ENCODE data around the gene LRRC45.

DNA sequence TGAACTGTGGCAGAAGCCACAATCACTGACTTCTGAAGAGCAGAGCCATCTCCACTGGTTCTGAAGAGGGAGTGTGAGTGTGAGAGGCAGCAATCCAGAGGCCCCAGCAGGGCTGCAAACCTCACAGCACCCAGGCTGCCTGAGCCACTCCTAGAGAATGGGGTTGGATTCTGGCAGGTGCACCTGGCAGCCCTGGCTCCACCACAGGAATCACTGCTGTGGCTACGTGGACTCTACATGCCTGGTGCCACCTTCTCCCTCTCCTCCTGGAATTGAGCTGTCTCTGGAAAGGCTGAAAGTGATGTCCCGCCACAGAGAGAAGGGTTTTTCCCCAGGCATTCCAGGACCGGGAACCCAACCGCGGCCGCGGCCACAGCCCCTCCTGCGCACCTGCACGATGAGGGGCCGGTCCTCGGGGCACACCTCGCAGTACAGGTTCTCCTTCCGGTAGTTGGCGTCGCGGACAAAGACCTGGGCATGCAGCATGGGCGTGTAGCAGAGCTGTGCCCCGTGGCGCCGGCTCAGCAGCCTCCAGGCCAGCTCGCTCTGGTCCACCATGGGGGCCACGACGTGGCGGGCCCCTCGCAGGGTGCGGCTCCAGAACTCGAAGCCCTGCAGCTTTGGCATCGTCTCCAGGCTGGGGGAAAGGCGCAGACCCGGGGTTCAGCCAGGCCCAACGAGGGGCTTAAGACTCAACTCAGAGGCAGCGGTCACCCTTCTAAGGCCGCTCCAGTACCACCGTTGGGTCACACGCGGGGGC is 41.5 kb downstream of the LRRC45 start:
- no peak for TF ChIP-seq CTCF (IDR thresholded peaks at IDR 0.05; ENCODE audit: low read depth, low read length)
- no peak for TF ChIP-seq POLR2A (IDR thresholded peaks at IDR 0.05; ENCODE audit: extremely low read depth, insufficient read length)
- TF ChIP-seq, protein P1, sequence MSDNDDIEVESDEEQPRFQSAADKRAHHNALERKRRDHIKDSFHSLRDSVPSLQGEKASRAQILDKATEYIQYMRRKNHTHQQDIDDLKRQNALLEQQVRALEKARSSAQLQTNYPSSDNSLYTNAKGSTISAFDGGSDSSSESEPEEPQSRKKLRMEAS (IDR thresholded peaks at IDR 0.05; ENCODE audit: low read depth, low read length) = no peak
